Left cardiac atrium (tissue), 4 donors: ENCODE measurements around the gene STN1. TPM values are rescaled to one million over a fixed set of nuclear protein-coding genes. Genes with fewer than 3 reads are reported as not detected.

Experiments used
- ATAC-seq, 2 donors: fragments of 200-7000 bp; cut with Tn5 transposase; one replicate each; pipeline ENCODE4 v1.9.1; 2020; ENCODE audit warnings: mild to moderate bottlenecking in 2 of 2, moderate library complexity in 2 of 2
- DNase-seq: peaks from one replicate; pipeline ENCODE4 v3.0.0-alpha.2; 2020
- intact Hi-C, 2 donors: fragments of 100-400 bp; cut with DNase I; formaldehyde crosslinking; loops; one replicate each; pipeline versions ENCODE4 v1.14.1 to v1.15.1; 2022 to 2023
- total RNA-seq, 2 donors: library from RNA; stranded (reverse); fragmentation: NEBNext Ultra II Directional; extraction: Animal tissue kit (Norgen Biotek cat#: 25700); gene quantifications; one replicate each; pipeline ENCODE4 v1.2.1, GENCODE V29; 2021
- donor health status: DM: no; HTN: yes; CAD: no.
- donor health status: DM: no; HTN: yes; CAD: no; lungs with severe emphysema.
- donor health status: DM: yes; HTN: yes; CAD: no.
- donor health status: Dilated cardiomyopathy.

Gene STN1
- total RNA-seq, 2 donors from 2014 or later: 26.7 to 28.5 TPM

DNA sequence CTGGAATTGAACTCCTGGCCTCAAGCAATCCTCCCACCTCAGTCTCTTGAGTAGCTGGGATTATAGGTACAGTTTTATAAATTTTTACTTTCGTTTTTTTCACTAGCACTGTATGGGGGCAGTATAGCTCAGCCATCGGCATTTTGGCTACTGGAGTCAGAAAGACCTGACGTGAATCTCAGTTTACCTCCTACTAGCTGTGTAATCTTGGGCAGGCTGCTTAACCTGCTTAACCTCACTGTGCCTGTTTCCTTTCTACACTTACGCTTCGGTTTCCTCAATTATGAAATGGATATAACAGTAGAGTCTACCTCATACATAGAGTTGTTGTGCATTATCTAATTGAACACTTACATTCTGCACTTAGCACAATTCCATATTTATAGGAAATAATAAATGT, 16.7 kb downstream of the STN1 start:
- ATAC-seq (no peak), DNase-seq (no peak)
- intact Hi-C loops: no loop called here

DNA sequence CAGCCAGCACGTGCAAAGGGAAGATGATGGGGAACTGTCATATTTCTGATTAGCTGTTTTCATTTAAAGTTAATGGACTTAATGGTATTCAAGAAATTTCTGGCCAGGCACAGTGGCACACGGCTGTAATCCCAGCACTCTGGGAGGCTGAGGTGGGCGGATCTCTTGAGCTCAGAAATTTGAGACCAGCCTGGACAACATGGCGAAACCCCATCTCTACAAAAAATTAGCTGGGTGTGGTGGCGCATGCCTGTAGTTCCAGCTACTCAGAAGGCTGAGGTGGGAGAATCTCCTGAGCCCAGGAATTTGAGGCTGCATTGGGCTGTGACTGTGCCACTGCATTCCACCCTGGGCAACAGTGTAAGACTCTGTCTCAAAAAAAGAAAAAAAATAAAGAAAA, 18.7 kb downstream of the STN1 start:
- DNase-seq (no peak), ATAC-seq (no peak)
- intact Hi-C loops: no loop called here

DNA sequence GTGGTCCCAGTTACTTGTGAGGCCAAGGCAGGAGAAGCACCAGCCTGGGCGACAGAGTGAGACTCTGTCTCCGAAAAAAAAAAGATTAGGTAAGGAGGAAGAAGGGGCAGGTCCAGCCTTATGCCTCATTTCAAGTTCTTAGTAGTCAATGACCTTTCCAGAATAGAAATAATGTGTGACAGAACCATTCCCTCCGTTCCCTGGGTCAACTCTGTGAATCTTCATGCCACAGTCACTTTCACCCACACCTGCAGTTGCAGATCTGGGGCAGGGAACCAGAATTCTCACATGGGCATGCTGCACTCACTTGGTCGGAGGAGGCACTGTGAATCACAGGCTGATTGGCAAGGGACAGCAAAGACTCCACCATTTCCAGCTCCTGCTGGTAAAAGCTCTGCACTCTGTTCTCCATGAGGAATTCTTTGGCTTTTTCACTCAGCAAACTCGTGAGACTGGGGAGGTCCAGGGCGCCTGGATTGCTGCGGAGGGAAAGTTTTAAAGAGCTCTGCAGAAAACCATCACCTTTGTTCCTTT, 20.7 kb downstream of the STN1 start:
- ATAC-seq: peak in 1 of 2 donors; percentile 68
- no peak for DNase-seq
- intact Hi-C loops: no loop called here

DNA sequence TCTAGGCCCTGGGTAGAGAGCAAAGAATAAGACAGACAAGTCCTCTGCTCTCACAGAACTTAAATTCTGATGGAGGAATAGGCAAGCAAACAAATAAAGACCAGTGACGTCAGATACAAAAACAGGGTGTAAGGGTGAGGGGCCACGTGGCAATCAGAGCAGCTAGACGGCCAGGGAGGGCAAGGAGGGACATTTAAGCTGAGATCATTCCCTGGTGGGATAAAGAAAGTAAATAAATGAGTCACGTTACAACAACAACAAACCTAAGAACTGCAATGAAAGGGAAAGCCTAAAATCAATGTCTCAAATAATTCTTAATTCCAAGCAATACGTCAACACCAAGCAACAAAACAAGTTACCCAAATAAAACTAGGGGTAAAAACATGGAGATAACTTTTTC, 21.8 kb downstream of the STN1 start:
- intact Hi-C loops: no loop called here
- DNase-seq (no peak), ATAC-seq (peak in 1 of 2 donors; percentile 28)

DNA sequence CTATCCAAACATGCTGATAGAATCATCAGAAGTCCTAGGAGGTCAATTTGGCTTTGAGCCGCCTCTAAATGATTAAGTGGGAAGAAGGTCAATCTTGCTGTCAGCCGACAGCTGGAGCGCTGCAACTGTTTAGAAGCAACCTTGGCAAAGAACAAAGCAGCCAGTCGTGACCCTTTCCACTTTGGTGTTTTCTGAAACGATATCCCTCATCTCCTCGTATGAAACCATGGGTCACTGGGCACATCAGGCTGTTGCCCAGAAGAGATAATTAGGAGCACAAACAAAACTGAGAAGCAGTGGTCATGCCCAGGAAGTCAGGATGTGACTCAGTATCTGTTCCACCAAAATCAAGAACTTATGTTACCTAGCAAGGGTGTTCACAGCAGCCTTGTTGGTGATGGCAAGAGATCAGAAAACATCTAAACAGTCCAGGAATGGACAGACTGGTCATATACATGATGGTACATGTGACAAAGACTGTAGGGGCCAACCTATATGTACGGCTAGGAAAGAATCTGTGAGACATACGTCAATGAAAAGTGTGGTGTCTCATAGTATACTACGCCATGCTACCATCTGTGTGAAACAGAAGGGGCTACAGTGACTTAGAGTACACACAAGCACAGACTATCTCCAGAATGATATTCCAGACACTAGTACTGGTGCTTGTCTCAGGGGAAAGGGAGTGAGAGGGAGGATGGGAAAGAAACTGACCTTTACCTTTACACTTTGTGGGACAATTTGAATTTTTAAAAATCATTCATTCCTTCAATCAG, 22.4 kb downstream of the STN1 start:
- intact Hi-C loops: no loop called here
- peak; percentile 23 to 55 for ATAC-seq
- no peak for DNase-seq

DNA sequence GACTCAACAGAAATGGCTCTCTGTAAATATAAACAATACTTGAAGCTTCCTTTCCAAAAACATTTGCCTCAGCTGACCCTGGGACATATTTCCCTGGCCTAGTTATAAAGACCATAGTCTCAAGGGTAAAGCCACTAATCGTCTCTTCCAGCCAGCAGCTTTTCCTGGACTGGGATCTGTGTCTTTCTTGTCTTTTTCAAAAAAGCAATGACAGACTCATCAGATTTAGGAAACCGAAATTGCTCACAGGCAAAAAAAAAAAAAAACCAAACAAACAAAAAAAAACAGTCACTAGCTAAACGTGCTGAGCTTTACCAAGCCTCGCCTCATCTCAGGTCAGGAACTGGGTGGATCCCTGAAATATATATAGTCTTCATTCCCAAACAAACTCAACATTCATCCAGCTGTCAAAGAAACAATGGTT, 23.5 kb downstream of the STN1 start:
- ATAC-seq: peak; percentile 51 to 59
- intact Hi-C loops: loop anchor here in 1 of 2 donors (5.0 kb wide), 1 partner anchor 223 kb away; no protein-coding TSS in a partner anchor
- no peak for DNase-seq

DNA sequence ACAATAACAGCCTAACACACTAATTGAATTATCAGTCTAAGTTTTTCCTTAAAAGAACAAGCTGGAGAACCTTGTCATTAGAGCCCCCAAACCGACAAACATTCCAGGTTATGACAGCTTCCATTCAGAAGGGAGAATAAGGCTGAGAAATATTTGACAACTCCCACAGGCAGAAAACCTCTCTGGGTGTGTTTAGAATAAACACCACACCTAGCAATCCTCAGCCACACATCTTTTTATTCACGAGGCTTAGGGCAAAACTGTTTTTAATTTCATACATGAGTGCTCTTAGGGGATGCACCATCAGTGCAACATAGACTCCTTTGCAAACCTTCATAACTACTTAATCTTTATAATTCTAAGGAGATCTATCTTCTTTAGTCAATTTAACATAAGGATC, 24.2 kb downstream of the STN1 start:
- intact Hi-C loops: loop anchor here in 1 of 2 donors (5.0 kb wide), 1 partner anchor 223 kb away; no protein-coding TSS in a partner anchor
- DNase-seq (no peak), ATAC-seq (no peak)

DNA sequence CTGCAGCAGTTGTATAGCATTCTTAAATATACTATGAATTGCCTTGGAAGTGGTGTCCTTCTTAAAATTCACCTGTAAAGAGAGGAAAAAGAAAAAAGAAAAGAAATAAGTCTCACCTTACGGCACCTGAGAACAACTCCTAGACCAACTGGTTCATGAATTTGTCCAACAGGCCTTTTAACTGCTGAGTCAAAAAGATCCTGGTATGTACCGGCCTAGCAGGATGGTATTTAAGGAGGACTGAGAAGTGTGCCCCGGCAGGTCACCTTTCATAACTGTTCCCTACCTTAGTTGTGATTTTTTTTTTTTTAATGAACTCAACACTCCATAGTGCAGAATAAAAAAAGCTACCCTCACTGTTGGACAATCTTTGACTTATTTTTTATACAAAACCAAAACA, 25.8 kb downstream of the STN1 start:
- ATAC-seq (no peak), DNase-seq (no peak)
- intact Hi-C loops: loop anchor here in 1 of 2 donors (5.0 kb wide), 1 partner anchor 225 kb away; no protein-coding TSS in a partner anchor

DNA sequence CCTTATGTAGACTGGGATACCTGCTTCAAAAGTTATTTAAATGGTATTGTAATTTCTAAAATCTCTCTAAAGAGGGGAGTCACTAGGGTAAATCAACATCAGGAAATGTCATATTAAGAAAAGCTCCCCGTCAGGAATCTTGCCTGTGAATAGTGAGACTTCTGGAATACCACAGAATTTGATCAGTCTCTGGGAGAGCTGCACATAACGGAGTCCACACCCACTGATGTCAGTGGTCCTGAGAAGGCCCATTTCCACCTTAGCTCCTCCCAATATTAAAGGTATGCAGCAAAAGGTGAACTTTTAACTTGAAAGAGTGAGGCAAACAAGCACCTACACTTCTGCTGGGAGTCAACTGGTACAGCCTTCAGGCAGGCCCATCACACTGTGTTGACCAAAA, 27.3 kb downstream of the STN1 start:
- ATAC-seq (no peak), DNase-seq (no peak)
- intact Hi-C loops: loop anchor here in 1 of 2 donors (5.0 kb wide), 1 partner anchor 227 kb away; no protein-coding TSS in a partner anchor

DNA sequence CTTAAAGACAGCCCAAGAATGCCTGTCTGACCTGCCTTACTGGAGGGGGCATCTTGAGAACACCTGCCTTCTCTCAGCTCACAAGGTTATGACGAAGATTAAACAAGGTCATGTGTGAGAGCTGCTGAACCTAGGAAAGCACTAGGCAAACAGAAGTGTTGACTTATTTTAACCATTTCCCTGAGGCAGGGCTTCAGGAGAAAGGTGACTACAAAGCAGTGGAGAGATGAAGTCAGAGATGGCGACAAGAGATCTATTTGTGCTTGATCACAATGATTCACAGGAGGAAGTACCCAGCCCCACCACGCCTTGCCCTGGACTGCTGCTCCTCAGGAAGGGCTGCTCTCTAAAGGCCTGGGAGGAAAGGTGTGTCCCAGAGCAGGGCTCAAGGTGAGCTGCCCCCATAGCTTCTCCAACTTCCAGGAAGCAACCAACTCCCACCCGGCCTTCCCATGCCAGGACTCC, 27.8 kb downstream of the STN1 start:
- peak in 1 of 2 donors; percentile 6 for ATAC-seq
- intact Hi-C loops: loop anchor here in 1 of 2 donors (5.0 kb wide), 1 partner anchor 227 kb away; no protein-coding TSS in a partner anchor
- peak; percentile 35 for DNase-seq

DNA sequence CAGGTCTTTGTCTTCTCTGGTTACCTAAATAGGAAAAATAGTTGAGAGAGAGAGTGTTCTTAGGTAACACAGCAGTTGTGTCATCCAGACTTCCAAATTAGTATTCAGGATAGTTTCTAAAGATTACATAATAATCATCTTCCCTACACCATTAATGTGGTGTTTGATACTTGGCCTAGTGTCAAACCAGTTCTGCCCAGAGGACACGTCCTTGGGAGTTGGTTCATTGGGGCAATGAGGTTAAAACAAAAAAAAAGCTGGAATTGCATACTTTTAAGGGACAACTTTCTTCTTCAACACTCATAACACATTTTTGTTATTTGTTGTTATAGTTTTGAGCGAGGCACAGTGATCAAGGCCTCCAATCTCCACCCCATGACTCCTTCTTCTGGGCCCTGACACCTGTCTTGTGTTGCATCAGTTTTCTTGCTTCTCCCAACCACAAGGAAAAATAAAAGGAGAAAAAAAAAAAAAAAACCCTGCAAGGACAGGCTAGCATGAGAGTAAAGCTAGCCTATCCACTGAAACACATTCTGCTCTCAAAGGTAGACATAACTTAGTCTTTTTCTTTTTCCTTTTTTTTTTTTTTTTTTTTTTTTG, 28.8 kb downstream of the STN1 start:
- intact Hi-C loops: loop anchor here (5.0 kb wide), 2 partner anchors 133 to 318 kb away; no protein-coding TSS in a partner anchor
- DNase-seq (no peak), ATAC-seq (no peak)

DNA sequence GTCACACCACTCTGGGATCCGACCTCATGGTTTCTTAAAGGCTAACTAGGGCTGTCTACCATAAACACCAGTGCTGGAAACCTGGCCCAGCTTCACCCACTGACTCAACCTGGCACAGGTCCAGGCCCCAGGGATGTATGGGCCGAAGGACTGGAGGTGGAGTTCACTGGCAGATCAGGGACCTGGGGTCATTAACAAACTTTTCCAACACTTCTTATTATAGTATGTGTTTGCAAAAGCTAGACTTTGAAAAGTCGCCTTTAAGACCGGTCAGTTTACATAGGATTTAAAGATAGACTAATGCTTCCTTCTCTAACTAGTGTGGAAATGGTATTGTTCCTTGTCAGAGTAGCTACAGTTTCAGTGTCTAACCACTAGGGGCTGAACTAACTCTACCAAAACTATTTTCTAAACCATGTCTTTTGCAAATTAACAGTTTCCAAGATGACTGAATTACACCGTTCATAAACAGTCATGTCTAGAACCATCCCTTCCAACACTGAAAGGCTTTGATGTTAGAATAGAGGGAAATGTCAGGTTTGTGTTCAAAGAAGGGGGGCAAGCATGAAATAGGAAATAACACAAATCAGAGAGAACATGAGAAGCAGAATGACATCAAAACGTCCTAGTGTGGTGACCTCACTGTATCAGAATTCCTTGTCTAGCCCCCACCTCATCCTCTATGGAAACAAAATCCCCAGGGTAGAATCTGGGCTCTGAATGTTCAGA, 29.7 kb downstream of the STN1 start:
- ATAC-seq: peak; percentile 74 to 83
- intact Hi-C loops: loop anchor here (5.0 kb wide), 2 partner anchors 134 to 319 kb away; no protein-coding TSS in a partner anchor
- DNase-seq: peak; percentile 79

DNA sequence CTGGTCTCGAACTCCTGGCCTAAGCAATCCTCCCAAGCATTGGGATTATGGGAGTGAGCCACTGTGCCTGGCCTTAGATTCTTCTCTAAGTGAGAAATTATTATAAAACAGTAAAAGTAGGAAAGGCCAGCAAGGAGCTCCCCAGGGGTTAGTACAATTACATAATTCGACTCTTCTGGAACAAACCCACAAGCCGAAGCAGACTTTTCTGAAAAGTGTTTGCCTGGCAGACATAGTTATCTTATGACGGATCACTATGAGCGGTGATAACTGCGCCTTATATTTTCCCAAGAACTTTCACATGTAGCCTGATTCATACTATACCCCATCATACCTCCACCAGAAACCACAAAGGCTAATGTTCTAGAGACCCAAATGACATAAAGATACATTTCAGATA, 32.4 kb downstream of the STN1 start:
- intact Hi-C loops: loop anchor here (5.0 kb wide), 2 partner anchors 137 to 322 kb away; no protein-coding TSS in a partner anchor
- DNase-seq: no peak
- peak in 1 of 2 donors; percentile 21 for ATAC-seq

DNA sequence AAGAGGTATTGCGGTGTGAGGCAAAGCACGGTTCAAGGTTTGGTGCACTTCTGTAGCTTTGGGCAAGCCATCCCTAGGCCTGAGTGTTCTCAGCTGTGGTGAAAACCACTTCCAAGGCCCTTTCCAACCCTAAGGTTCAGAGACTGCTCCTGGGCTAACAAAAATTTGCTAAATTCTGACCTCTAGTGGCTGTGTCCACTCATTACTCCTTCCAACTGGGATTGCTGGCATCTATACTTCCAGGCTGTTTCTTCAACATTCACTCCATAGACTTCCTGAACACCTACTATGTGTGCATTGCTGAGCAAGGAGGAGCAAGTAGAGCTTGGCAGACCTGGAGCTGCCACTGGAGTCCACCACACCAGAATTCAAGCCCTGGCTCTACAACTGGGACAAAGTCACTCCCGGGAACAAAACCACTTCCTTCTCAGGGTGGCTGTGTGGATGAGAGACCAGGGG, 33.3 kb downstream of the STN1 start:
- intact Hi-C loops: loop anchor here (5.0 kb wide), 2 partner anchors 138 to 323 kb away; no protein-coding TSS in a partner anchor
- ATAC-seq: peak; percentile 48 to 51
- DNase-seq: no peak

DNA sequence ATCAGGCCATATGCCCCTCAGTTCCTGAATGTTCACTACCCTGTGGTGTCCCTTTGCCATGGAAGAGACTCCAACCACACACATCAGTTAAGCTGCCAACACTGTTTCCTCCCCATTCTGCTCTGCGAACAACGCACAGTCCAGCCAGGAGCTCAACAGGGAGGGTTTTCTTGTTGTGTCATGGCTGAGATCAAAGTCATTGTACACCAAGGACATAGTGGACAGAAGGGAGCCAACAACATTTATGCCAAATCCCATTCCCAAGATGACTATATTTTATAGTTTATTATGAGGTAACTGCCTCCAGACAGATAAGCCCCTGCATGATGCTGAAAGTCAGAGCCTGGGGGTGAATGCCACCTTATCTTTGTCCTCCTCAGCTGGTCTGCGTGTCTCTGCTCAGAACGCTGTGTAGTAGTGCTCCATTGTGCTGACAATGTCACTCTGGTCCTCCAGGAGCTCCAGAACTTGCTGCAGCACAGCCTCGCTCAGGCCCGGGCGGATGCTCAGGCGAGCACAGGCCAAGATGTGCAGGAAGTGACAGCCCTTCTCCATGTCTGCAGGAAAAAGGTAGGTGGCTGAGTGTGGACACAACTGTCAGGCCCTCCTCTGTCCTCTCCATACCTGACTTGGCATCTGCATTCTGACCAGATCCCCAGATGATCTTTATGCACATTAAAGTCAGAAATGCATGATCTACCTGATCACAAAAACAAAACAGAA, 35.5 kb downstream of the STN1 start:
- intact Hi-C loops: no loop called here
- DNase-seq (no peak), ATAC-seq (peak; percentile 15 to 17)

DNA sequence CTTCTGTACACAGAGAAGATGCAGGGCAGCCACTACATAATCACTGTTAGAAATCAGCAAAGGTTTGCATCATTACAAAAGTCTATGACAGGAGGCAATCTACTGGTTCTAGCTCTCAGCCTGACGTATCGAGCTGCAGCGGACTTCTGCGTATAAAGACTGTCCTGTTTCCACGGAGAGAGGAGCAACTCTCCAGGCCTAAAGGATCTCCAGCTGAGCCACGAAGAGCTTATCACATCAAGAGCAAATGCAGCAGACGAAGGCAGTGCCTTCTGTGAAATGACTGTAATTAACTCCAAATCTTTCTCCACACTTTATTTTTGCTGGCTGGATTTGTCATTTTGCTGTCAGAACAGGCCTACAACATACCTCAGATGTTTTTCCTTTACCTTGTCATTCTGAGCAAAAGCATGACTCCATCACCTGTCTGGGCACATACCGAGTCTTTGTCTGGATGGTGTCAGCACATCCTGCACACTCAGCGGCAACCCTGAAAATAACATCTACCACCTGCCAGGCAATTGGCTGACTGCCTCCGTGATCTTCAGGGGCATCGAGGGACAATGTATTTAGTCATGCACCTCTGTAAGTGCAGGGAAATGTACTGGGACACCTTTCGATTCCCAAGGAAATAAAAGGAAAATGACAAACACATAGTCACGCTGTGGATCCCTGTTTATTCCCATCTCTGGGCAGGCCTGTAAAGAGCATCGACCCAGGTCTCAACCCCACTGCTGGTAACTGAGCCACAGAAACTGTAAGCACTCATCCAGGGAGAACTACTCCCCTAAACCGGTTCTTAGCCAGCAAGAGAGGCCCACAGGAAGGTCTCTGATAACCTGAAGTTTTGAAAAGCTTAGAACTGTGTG, 36.3 kb downstream of the STN1 start:
- ATAC-seq: peak; percentile 24

DNA sequence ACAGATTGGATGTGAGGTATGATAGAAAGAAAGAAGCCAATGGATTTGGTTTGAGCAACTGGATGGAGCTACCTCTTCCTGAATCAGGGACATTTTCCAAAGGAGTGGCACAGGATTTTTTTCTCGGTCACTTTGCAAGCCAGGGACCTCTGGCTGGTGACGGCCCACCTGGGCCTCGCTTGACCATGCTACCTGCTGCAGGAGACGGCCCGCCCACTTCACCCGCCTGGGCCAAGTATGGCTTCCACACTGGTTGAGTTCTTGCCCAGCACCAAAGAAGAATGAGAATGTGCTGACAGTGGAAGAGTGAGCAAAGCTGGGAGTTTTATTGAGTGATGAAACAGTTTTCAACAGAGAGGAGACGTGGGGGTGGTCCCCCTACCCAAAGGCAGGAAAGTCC, 38.2 kb downstream of the STN1 start:
- ATAC-seq (no peak), DNase-seq (no peak)
- intact Hi-C loops: no loop called here

More for the DNA sequence above, 36.3 kb downstream of the STN1 start:
- intact Hi-C loops: no loop called here
- no peak for DNase-seq
